HCT116 (cell line): ENCODE measurements around the gene NMRAL1.

Experiments used
- POLR2AphosphoS5 ChIP-seq: IDR thresholded peaks from 2 replicates; pipeline ENCODE4 v1.6.1; 2011; ENCODE audit warnings: mild to moderate bottlenecking, low read depth, low read length, moderate library complexity
- RAD21 ChIP-seq: IDR thresholded peaks from 2 replicates; pipeline ENCODE4 v1.6.1; 2012; ENCODE audit warnings: low read depth, mild to moderate bottlenecking
- SIN3A ChIP-seq: IDR thresholded peaks from 2 replicates; pipeline ENCODE4 v1.6.1; 2012; ENCODE audit warnings: low read depth
- SP1 ChIP-seq: IDR thresholded peaks from 2 replicates; pipeline ENCODE4 v1.6.1; 2012; ENCODE audit warnings: low read depth
- TF ChIP-seq, protein P1 (sequence below), 3 experiments: fragments of 200-600 bp in 1 of 3; sonication (generic) in 1 of 3; IDR thresholded peaks in 2 of 3; conservative IDR thresholded peaks in 1 of 3; 2 replicates each; pipeline ENCODE4 v1.5.1; 2012 to 2017; ENCODE audit warnings: low read depth in 2 of 3, low read length in 2 of 3, antibody characterized with exemption in 1 of 3, borderline replicate concordance in 1 of 3, control low read depth in 1 of 3, mild to moderate bottlenecking in 1 of 3, mixed read lengths in 1 of 3, mixed run types in 1 of 3, moderate library complexity in 1 of 3; ENCODE audit not compliant: insufficient read depth in 1 of 3

DNA sequence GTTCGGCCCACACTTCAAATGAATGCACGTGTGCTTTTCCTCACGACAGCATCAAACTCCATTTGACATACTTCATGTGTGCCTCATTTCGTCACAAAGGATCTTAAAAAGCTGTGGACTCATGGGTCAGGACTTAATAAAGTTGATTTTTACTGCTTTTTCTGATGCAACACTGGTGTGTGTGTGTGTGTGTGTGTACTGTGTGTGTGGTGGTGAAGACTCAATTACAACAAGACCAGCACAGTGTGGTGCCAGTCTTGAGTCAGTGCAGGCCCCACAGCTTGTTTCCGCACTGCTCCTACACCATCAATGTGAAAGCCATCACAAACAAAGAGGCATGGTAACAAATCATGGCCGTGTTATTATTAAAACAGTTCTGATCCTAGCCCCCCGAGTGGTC is 46.5 kb upstream of the NMRAL1 start:
- TF ChIP-seq RAD21: no peak
- TF ChIP-seq SP1: no peak
- TF ChIP-seq POLR2AphosphoS5: no peak
- TF ChIP-seq SIN3A: no peak
- TF ChIP-seq, protein P1, sequence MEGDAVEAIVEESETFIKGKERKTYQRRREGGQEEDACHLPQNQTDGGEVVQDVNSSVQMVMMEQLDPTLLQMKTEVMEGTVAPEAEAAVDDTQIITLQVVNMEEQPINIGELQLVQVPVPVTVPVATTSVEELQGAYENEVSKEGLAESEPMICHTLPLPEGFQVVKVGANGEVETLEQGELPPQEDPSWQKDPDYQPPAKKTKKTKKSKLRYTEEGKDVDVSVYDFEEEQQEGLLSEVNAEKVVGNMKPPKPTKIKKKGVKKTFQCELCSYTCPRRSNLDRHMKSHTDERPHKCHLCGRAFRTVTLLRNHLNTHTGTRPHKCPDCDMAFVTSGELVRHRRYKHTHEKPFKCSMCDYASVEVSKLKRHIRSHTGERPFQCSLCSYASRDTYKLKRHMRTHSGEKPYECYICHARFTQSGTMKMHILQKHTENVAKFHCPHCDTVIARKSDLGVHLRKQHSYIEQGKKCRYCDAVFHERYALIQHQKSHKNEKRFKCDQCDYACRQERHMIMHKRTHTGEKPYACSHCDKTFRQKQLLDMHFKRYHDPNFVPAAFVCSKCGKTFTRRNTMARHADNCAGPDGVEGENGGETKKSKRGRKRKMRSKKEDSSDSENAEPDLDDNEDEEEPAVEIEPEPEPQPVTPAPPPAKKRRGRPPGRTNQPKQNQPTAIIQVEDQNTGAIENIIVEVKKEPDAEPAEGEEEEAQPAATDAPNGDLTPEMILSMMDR (IDR thresholded peaks at IDR 0.05 in 2 of 3, conservative IDR thresholded peaks at IDR 0.05 in 1 of 3; ENCODE audit: borderline replicate concordance in 1 of 3, insufficient read depth in 1 of 3, low read depth in 2 of 3, low read length in 2 of 3): no peak
